Bronchial epithelial cell (primary cell): ENCODE results near the gene COIL. TPM values are rescaled to one million over a fixed set of nuclear protein-coding genes. Genes with fewer than 3 reads are reported as not detected.

ENCODE experiments used
- DNase-seq: peaks from one replicate; pipeline ENCODE4 v3.0.0-alpha.2; 2010; ENCODE audit warnings: low read depth
- FAIRE-seq: peaks from 2 replicates; lab custom pipeline; 2011; peaks lifted over from hg19 to GRCh38; lab: Jason Lieb, UNC
- H3K27me3 ChIP-seq: 2 replicates; pipeline ENCODE4 v1.5.1; 2011; ENCODE audit warnings: low read length; ENCODE audit not compliant: control insufficient read depth, insufficient read depth
- H3K36me3 ChIP-seq: 2 replicates; pipeline ENCODE4 v1.5.1; 2011; ENCODE audit warnings: low read length; ENCODE audit not compliant: control insufficient read depth, insufficient read depth
- H3K4me3 ChIP-seq: 2 replicates; pipeline ENCODE4 v1.5.1; 2011; ENCODE audit warnings: mild to moderate bottlenecking, low read depth, low read length, control low read depth
- total RNA-seq: library from RNA; depleted of rRNA; stranded (reverse); fragments of >200 nt; gene quantifications from 2 replicates; pipeline ENCODE4 v1.2.1, GENCODE V29; 2014
- TF ChIP-seq, protein P1 (sequence below): IDR thresholded peaks from 2 replicates; pipeline ENCODE4 v1.5.1; 2011; ENCODE audit warnings: mild to moderate bottlenecking, moderate library complexity, low read length, control low read depth, inconsistent platforms; ENCODE audit not compliant: insufficient read depth, severe bottlenecking

COIL gene
- total RNA-seq, 1 donor from 2014 or later: 15.3 TPM

DNA sequence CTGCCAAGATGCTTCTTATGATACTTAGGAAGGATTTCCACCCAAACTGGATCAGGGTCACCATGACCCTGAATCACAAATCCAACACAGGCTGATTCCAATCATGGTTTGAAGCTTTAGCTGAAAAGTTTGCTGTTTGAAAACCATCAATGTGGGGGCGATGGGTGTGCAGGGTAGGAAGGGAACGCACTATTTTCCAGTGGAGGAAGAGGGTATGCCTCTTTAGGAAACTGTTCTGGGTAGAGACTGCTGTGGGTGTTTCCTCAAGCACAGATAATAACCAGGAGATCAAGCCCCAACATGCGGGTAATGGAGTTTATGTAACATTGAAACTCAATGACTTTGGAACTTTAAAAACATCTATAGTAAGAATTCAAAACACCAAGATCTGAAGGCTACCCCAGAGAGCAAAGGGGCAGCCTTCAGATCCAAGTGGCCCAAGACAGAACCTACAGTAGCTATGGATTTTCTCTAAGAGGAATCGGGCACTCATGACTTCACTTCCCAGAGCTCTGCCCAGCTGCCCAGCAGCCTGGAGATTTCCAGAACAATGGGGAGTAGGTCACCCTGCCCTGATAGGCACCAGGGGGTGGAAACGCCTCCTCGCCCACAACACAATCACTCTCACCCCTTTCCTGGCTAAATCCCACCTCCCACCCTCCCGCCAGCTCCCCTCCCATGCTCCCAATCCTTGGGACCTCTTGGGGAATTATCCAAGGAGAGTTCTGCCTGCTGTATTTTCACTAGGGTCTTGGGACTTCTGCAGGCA, 69.8 kb downstream of the COIL start:
- Histone ChIP-seq H3K36me3 (peaks cover 33% of the 10 kb centered on the region), H3K27me3 (no peaks in the 10 kb centered on the region), H3K4me3 (no peak overlapping the region)
- FAIRE-seq (no peak), DNase-seq (no peak)
- TF ChIP-seq, protein P1, sequence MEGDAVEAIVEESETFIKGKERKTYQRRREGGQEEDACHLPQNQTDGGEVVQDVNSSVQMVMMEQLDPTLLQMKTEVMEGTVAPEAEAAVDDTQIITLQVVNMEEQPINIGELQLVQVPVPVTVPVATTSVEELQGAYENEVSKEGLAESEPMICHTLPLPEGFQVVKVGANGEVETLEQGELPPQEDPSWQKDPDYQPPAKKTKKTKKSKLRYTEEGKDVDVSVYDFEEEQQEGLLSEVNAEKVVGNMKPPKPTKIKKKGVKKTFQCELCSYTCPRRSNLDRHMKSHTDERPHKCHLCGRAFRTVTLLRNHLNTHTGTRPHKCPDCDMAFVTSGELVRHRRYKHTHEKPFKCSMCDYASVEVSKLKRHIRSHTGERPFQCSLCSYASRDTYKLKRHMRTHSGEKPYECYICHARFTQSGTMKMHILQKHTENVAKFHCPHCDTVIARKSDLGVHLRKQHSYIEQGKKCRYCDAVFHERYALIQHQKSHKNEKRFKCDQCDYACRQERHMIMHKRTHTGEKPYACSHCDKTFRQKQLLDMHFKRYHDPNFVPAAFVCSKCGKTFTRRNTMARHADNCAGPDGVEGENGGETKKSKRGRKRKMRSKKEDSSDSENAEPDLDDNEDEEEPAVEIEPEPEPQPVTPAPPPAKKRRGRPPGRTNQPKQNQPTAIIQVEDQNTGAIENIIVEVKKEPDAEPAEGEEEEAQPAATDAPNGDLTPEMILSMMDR: no peak

DNA sequence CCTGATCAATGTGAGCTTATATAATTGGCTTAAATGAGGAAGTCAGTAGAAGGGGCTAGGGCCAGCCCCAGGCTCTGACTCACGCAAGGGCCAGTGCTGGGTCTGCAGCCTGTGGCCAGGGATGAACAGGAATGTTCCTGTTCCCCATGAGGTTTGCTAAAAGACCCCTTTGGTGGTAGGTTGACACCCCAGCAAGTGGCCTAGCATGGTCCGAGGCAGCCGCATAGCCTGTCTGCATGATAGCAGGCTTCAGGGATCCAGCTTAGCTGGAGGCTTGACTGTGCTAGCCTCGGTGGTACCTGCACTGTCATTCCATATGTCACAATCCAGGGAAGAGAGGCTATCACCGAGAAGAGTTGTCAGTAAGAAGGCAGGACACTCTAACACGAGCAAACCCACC, 70.5 kb downstream of the COIL start:
- Histone ChIP-seq H3K36me3 (peaks cover 30% of the 10 kb centered on the region), H3K4me3 (no peak overlapping the region), H3K27me3 (no peaks in the 10 kb centered on the region)
- TF ChIP-seq, protein P1: no peak
- FAIRE-seq (no peak), DNase-seq (no peak)

Other genes starting within 250 kb of the COIL start
- gene C17orf67, start 127.1 kb downstream of the COIL start, total RNA-seq: 0.26 and 0.64 TPM in 2 replicates
- 5.1 and 8.4 TPM in 2 replicates for gene DGKE, start 126.9 kb downstream of the COIL start, total RNA-seq
- 35.5 and 54.4 TPM in 2 replicates for gene TRIM25, start 47.0 kb downstream of the COIL start, total RNA-seq
- gene SCPEP1, start 17.1 kb upstream of the COIL start, total RNA-seq: 99.0 and 137 TPM in 2 replicates
- 20.4 and 30.0 TPM in 2 replicates for gene AKAP1, start 124.2 kb upstream of the COIL start, total RNA-seq